GM19324 (cell line): Measurements from ENCODE around the gene UBAP2.
A peak's percentile ranks its signal among the peaks of the same experiment; 100 is the strongest.

Experiments used
- ATAC-seq: cut with Tn5 transposase; IDR thresholded peaks from one replicate; pipeline ENCODE4 v1.9.1; 2021; ENCODE audit warnings: mild to moderate bottlenecking, moderate library complexity; ENCODE audit not compliant: unreplicated experiment, low FRiP score

The UBAP2 gene

GRCh38 chr9:34048727-34049629 lies at the start of gene UBAP2:
Gene UBAP2 (minus strand): TSS chr9:34048887. CDS start chr9:34017148, 31,739 bp downstream.
- peak; percentile 94 for ATAC-seq

GRCh38 chr9:34098307-34098706 lies 49.6 kb upstream of the UBAP2 start:
- ATAC-seq = no peak

GRCh38 chr9:34097865-34098264 lies 49.2 kb upstream of the UBAP2 start:
- ATAC-seq = no peak

- ATAC-seq = no peak
Observed at GRCh38 chr9:34096751-34097150, 48.1 kb upstream of the UBAP2 start.

- no peak for ATAC-seq
Observed at GRCh38 chr9:34093578-34093977, 44.9 kb upstream of the UBAP2 start.

- ATAC-seq = no peak
Observed at GRCh38 chr9:34089311-34089710, 40.6 kb upstream of the UBAP2 start.

- ATAC-seq = no peak
Observed at GRCh38 chr9:34087370-34087769, 38.7 kb upstream of the UBAP2 start.

- no peak for ATAC-seq
Observed at GRCh38 chr9:34086864-34087263, 38.2 kb upstream of the UBAP2 start.

- no peak for ATAC-seq
Observed at GRCh38 chr9:34085581-34086500, 37.2 kb upstream of the UBAP2 start.

GRCh38 chr9:34084562-34084961 lies 35.9 kb upstream of the UBAP2 start:
- no peak for ATAC-seq

- ATAC-seq = no peak
Observed at GRCh38 chr9:34079181-34079580, 30.5 kb upstream of the UBAP2 start.

GRCh38 chr9:34072868-34073590 lies 24.3 kb upstream of the UBAP2 start:
- no peak for ATAC-seq

GRCh38 chr9:34072410-34072809 lies 23.7 kb upstream of the UBAP2 start:
- no peak for ATAC-seq

GRCh38 chr9:34070606-34071324 lies 22.1 kb upstream of the UBAP2 start:
- ATAC-seq = no peak

- no peak for ATAC-seq
Observed at GRCh38 chr9:34069831-34070230, 21.1 kb upstream of the UBAP2 start.

GRCh38 chr9:34065541-34065940 lies 16.9 kb upstream of the UBAP2 start:
- no peak for ATAC-seq

GRCh38 chr9:34059954-34060353 lies 11.3 kb upstream of the UBAP2 start:
- ATAC-seq = no peak

- ATAC-seq = no peak
Observed at GRCh38 chr9:34059281-34059680, 10.6 kb upstream of the UBAP2 start.

GRCh38 chr9:34049630-34050384 lies 1.1 kb upstream of the UBAP2 start:
- no peak for ATAC-seq
